Umbilical cord (tissue), 2 donors: ENCODE data around the gene LRRC55. TPM values are rescaled to one million over a fixed set of nuclear protein-coding genes. Genes with fewer than 3 reads are reported as not detected.

Source experiments
- DNase-seq: peaks from one replicate; pipeline ENCODE4 v3.0.0-alpha.2; 2015; ENCODE audit warnings: low spot score
- total RNA-seq: library from RNA; depleted of rRNA; stranded (reverse); fragments of >200 nt; gene quantifications from one replicate; pipeline ENCODE4 v1.2.3, GENCODE V29; 2014; ENCODE audit warnings: low replicate concordance; ENCODE audit not compliant: insufficient read depth

Gene LRRC55
- total RNA-seq, 1 donor from 2014 or later: 1.2 TPM

GRCh38 chr11:57202281-57202680 lies 20.5 kb downstream of the LRRC55 start:
- DNase-seq: no peak

GRCh38 chr11:57203359-57203758 lies 21.6 kb downstream of the LRRC55 start:
- DNase-seq: peak; percentile 69

GRCh38 chr11:57203882-57204480 lies 22.2 kb downstream of the LRRC55 start:
- no peak for DNase-seq

- DNase-seq: peak; percentile 66
Measured at GRCh38 chr11:57205041-57205641, 23.4 kb downstream of the LRRC55 start.

- no peak for DNase-seq
Measured at GRCh38 chr11:57207168-57207567, 25.4 kb downstream of the LRRC55 start.

- no peak for DNase-seq
Measured at GRCh38 chr11:57210781-57211180, 29.0 kb downstream of the LRRC55 start.

- peak; percentile 75 for DNase-seq
Measured at GRCh38 chr11:57213342-57214097, 31.8 kb downstream of the LRRC55 start.

GRCh38 chr11:57214098-57214417 lies 32.3 kb downstream of the LRRC55 start:
- peak; percentile 57 for DNase-seq

- peak; percentile 80 for DNase-seq
Measured at GRCh38 chr11:57214494-57214893, 32.7 kb downstream of the LRRC55 start.

- no peak for DNase-seq
Measured at GRCh38 chr11:57216463-57216862, 34.7 kb downstream of the LRRC55 start.

GRCh38 chr11:57217053-57217452 lies 35.3 kb downstream of the LRRC55 start:
- DNase-seq: no peak

GRCh38 chr11:57219021-57219627 lies 37.4 kb downstream of the LRRC55 start:
- peak; percentile 44 for DNase-seq

GRCh38 chr11:57222239-57222638 lies 40.5 kb downstream of the LRRC55 start:
- DNase-seq: no peak

- no peak for DNase-seq
Measured at GRCh38 chr11:57223601-57224000, 41.8 kb downstream of the LRRC55 start.

- DNase-seq: no peak
Measured at GRCh38 chr11:57224128-57224527, 42.4 kb downstream of the LRRC55 start.

- no peak for DNase-seq
Measured at GRCh38 chr11:57224537-57224936, 42.8 kb downstream of the LRRC55 start.

- DNase-seq: no peak
Measured at GRCh38 chr11:57228600-57228999, 46.8 kb downstream of the LRRC55 start.

- DNase-seq: peak; percentile 36
Measured at GRCh38 chr11:57230316-57230715, 48.6 kb downstream of the LRRC55 start.

GRCh38 chr11:57230791-57231538 lies 49.2 kb downstream of the LRRC55 start:
- no peak for DNase-seq

- DNase-seq: no peak
Measured at GRCh38 chr11:57231539-57232253, 49.9 kb downstream of the LRRC55 start.

- no peak for DNase-seq
Measured at GRCh38 chr11:57233702-57234101, 51.9 kb downstream of the LRRC55 start.
